Stimulated activated CD8-positive, alpha-beta memory T cell treated with anti-CD3 and anti-CD28 coated beads, Interleukin-7, amount 100 ng/mL, for 4 hours (primary cell): Measurements from ENCODE around the gene C6orf58.
"Not testable (repeated sequence)": the region's sequence is repeated elsewhere in the genome, so short reads cannot be mapped to it uniquely, and the experiment has no call there.

Experiments used
- DNase-seq, 2 donors: peaks; one replicate each; pipeline ENCODE4 v3.0.0-alpha.2; 2020; ENCODE audit warnings: low read depth in 2 of 2

The C6orf58 gene

GRCh38 chr6:127590344-127590743 is 13.4 kb downstream of the C6orf58 start:
- no peak for DNase-seq

- DNase-seq = no peak
Observed at GRCh38 chr6:127592964-127593363, 16.0 kb downstream of the C6orf58 start.

- DNase-seq = not testable (repeated sequence)
Observed at GRCh38 chr6:127593456-127593855, 16.5 kb downstream of the C6orf58 start.

GRCh38 chr6:127606131-127606562 is 29.2 kb downstream of the C6orf58 start:
- no peak for DNase-seq

- DNase-seq = no peak
Observed at GRCh38 chr6:127608554-127609270, 31.7 kb downstream of the C6orf58 start.

- DNase-seq = no peak
Observed at GRCh38 chr6:127618729-127619128, 41.8 kb downstream of the C6orf58 start.

- DNase-seq = no peak
Observed at GRCh38 chr6:127630800-127631199, 53.8 kb downstream of the C6orf58 start.

GRCh38 chr6:127634178-127634577 is 57.2 kb downstream of the C6orf58 start:
- no peak for DNase-seq

- DNase-seq = no peak
Observed at GRCh38 chr6:127635091-127635490, 58.1 kb downstream of the C6orf58 start.

- DNase-seq = no peak
Observed at GRCh38 chr6:127637830-127638409, 60.9 kb downstream of the C6orf58 start.
